Activated T-cell treated with anti-CD3 and anti-CD28 coated beads for 4 hours (primary cell): Measurements from ENCODE around the gene C2CD5.
"Not testable (repeated sequence)": the region's sequence is repeated elsewhere in the genome, so short reads cannot be mapped to it uniquely, and the experiment has no call there.

Experiments
- DNase-seq: peaks from one replicate; pipeline ENCODE4 v3.0.0-alpha.2; 2020

The C2CD5 gene

GRCh38 chr12:22535038-22535437 lies 9.3 kb downstream of the C2CD5 start:
- no peak for DNase-seq

- no peak for DNase-seq
Measured at GRCh38 chr12:22533155-22533554, 11.2 kb downstream of the C2CD5 start.

GRCh38 chr12:22532317-22532716 lies 12.0 kb downstream of the C2CD5 start:
- DNase-seq: no peak

GRCh38 chr12:22531205-22531604 lies 13.1 kb downstream of the C2CD5 start:
- DNase-seq: no peak

- DNase-seq: no peak
Measured at GRCh38 chr12:22529281-22530060, 14.9 kb downstream of the C2CD5 start.

GRCh38 chr12:22527999-22528398 lies 16.3 kb downstream of the C2CD5 start:
- DNase-seq: no peak

GRCh38 chr12:22526836-22527235 lies 17.5 kb downstream of the C2CD5 start:
- no peak for DNase-seq

GRCh38 chr12:22525426-22525825 lies 18.9 kb downstream of the C2CD5 start:
- no peak for DNase-seq

- no peak for DNase-seq
Measured at GRCh38 chr12:22518998-22519397, 25.3 kb downstream of the C2CD5 start.

GRCh38 chr12:22518060-22518719 lies 26.2 kb downstream of the C2CD5 start:
- no peak for DNase-seq

- no peak for DNase-seq
Measured at GRCh38 chr12:22514875-22515274, 29.5 kb downstream of the C2CD5 start.

GRCh38 chr12:22505826-22506225 lies 38.5 kb downstream of the C2CD5 start:
- DNase-seq: no peak

GRCh38 chr12:22500100-22500499 lies 44.2 kb downstream of the C2CD5 start:
- DNase-seq: no peak

GRCh38 chr12:22499445-22499844 lies 44.9 kb downstream of the C2CD5 start:
- no peak for DNase-seq

GRCh38 chr12:22494319-22494718 lies 50.0 kb downstream of the C2CD5 start:
- DNase-seq: no peak

GRCh38 chr12:22491034-22491433 lies 53.3 kb downstream of the C2CD5 start:
- DNase-seq: no peak

- no peak for DNase-seq
Measured at GRCh38 chr12:22488478-22488877, 55.9 kb downstream of the C2CD5 start.

- not testable (repeated sequence) for DNase-seq
Measured at GRCh38 chr12:22487683-22488082, 56.7 kb downstream of the C2CD5 start.

- DNase-seq: no peak
Measured at GRCh38 chr12:22481547-22482104, 62.7 kb downstream of the C2CD5 start.

GRCh38 chr12:22480814-22481213 lies 63.5 kb downstream of the C2CD5 start:
- DNase-seq: not testable (repeated sequence)

GRCh38 chr12:22480016-22480415 lies 64.3 kb downstream of the C2CD5 start:
- DNase-seq: no peak

GRCh38 chr12:22477894-22478287 lies 66.5 kb downstream of the C2CD5 start:
- no peak for DNase-seq

GRCh38 chr12:22477166-22477893 lies 67.0 kb downstream of the C2CD5 start:
- DNase-seq: no peak

- no peak for DNase-seq
Measured at GRCh38 chr12:22476133-22476532, 68.2 kb downstream of the C2CD5 start.
